ENCODE results near the gene FAM170B. TPM values are rescaled to one million over a fixed set of nuclear protein-coding genes. Genes with fewer than 3 reads are reported as not detected.
A peak's percentile ranks its signal among the peaks of the same experiment; 100 is the strongest.

FAM170B gene
- total and polyA plus RNA-seq, 9 of the 15 experiments (the other 6 are each of a cell fraction or from before 2014, with no cell fraction given): 0.11 to 0.21 TPM; not detected in 7

DNA sequence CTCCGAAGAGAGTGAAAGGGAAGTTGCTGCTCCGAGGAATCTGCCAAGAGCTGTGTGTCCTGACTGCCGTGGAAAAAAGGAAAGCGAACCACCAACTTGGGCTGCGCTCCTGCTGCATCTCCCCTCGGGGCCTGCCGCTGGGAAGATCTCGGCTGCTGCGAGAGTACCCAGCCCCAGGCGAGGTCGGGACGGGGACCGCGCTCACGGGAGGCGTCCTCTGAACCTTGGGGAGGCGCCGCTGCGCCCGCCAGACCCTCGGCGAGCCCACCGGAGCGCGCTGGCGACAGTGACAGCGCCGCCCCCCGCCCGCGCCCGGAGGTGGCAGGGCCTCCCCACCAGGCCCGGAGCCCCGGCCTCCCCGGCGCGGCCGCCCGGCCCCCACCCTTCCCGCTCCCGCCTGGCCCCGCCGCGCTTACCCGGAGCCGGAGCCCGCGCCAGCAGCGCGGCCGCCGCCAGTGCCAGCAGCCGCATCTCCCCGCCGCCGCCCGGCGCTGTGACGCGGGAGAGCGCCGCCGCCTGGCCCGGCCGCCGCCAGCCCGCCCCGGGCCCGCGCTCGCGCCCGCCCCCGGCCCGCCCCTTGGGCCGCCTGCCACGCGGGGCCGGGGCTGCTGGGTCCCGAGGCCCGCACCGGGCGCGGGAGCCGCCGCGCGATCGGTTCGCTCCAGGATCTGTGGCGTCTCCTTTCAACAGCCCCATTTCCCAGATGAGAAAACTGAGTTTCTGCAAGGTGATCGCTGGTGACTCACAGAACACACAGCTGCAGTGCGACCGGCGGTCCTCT is 18.6 kb downstream of the FAM170B start, which contains the start of gene VSTM4 (continued):
- TF ChIP-seq CTBP1 (IDR thresholded peaks at IDR 0.05; ENCODE audit: borderline replicate concordance) (0 out of 2 replicates have a peak, but pooled peaks have one; percentile 40), MYNN (IDR thresholded peaks at IDR 0.05) (no peak), MYNN (CRISPR knock-in tag; IDR thresholded peaks at IDR 0.05) (no peak), GATAD2A (IDR thresholded peaks at IDR 0.05) (0 out of 2 replicates have a peak, but pooled peaks have one; percentile 20), ILF3 (IDR thresholded peaks at IDR 0.05; ENCODE audit: borderline replicate concordance) (no peak), L3MBTL2 (IDR thresholded peaks at IDR 0.05) (0 out of 2 replicates have a peak, but pooled peaks have one; percentile 38), MEIS2 (IDR thresholded peaks at IDR 0.05; ENCODE audit: partially characterized antibody) (no peak), TEAD2 (tag; IDR thresholded peaks at IDR 0.05) (no peak), GTF2A2 (tag; IDR thresholded peaks at IDR 0.05) (no peak), CHD1 (IDR thresholded peaks at IDR 0.05; ENCODE audit: low read length) (peak; percentile 80), RBM17 (IDR thresholded peaks at IDR 0.05; ENCODE audit: borderline replicate concordance, low read depth, low read length) (no peak), MCM7 (IDR thresholded peaks at IDR 0.05) (no peak)
- TF ChIP-seq, protein P1, sequence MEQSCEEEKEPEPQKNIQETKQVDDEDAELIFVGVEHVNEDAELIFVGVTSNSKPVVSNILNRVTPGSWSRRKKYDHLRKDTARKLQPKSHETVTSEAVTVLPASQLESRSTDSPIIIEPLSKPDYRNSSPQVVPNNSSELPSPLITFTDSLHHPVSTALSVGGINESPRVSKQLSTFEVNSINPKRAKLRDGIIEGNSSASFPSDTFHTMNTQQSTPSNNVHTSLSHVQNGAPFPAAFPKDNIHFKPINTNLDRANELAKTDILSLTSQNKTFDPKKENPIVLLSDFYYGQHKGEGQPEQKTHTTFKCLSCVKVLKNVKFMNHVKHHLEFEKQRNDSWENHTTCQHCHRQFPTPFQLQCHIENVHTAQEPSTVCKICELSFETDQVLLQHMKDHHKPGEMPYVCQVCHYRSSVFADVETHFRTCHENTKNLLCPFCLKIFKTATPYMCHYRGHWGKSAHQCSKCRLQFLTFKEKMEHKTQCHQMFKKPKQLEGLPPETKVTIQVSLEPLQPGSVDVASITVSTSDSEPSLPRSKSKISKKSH (CRISPR knock-in tag; IDR thresholded peaks at IDR 0.05): no peak
- TF ChIP-seq, protein P2, sequence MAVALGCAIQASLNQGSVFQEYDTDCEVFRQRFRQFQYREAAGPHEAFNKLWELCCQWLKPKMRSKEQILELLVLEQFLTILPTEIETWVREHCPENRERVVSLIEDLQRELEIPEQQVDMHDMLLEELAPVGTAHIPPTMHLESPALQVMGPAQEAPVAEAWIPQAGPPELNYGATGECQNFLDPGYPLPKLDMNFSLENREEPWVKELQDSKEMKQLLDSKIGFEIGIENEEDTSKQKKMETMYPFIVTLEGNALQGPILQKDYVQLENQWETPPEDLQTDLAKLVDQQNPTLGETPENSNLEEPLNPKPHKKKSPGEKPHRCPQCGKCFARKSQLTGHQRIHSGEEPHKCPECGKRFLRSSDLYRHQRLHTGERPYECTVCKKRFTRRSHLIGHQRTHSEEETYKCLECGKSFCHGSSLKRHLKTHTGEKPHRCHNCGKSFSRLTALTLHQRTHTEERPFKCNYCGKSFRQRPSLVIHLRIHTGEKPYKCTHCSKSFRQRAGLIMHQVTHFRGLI (CRISPR knock-in tag; IDR thresholded peaks at IDR 0.05): no peak
- TF ChIP-seq, protein P3, sequence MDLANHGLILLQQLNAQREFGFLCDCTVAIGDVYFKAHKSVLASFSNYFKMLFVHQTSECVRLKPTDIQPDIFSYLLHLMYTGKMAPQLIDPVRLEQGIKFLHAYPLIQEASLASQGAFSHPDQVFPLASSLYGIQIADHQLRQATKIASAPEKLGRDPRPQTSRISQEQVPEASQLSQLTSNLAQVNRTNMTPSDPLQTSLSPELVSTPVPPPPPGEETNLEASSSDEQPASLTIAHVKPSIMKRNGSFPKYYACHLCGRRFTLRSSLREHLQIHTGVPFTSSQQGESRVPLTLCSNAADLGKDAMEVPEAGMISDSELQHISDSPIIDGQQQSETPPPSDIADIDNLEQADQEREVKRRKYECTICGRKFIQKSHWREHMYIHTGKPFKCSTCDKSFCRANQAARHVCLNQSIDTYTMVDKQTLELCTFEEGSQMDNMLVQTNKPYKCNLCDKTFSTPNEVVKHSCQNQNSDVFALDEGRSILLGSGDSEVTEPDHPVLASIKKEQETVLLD (IDR thresholded peaks at IDR 0.05): no peak
- TF ChIP-seq, protein P4, sequence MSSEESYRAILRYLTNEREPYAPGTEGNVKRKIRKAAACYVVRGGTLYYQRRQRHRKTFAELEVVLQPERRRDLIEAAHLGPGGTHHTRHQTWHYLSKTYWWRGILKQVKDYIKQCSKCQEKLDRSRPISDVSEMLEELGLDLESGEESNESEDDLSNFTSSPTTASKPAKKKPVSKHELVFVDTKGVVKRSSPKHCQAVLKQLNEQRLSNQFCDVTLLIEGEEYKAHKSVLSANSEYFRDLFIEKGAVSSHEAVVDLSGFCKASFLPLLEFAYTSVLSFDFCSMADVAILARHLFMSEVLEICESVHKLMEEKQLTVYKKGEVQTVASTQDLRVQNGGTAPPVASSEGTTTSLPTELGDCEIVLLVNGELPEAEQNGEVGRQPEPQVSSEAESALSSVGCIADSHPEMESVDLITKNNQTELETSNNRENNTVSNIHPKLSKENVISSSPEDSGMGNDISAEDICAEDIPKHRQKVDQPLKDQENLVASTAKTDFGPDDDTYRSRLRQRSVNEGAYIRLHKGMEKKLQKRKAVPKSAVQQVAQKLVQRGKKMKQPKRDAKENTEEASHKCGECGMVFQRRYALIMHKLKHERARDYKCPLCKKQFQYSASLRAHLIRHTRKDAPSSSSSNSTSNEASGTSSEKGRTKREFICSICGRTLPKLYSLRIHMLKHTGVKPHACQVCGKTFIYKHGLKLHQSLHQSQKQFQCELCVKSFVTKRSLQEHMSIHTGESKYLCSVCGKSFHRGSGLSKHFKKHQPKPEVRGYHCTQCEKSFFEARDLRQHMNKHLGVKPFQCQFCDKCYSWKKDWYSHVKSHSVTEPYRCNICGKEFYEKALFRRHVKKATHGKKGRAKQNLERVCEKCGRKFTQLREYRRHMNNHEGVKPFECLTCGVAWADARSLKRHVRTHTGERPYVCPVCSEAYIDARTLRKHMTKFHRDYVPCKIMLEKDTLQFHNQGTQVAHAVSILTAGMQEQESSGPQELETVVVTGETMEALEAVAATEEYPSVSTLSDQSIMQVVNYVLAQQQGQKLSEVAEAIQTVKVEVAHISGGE (CRISPR knock-in tag; IDR thresholded peaks at IDR 0.05): no peak

All from K562 (cell line).